Keratinocyte (primary cell): ENCODE data around the gene ZBTB20. TPM values are rescaled to one million over a fixed set of nuclear protein-coding genes. Genes with fewer than 3 reads are reported as not detected.

Experiments used
- DNase-seq: peaks from one replicate; pipeline ENCODE4 v3.0.0-alpha.2; 2011; ENCODE audit warnings: low read depth, missing footprints, low spot score
- FAIRE-seq: peaks from 2 replicates; lab custom pipeline; 2011; peaks lifted over from hg19 to GRCh38; lab: Jason Lieb, UNC
- H2AFZ ChIP-seq: 2 replicates; pipeline ENCODE4 v1.6.0; 2012; ENCODE audit warnings: low read length, control low read depth, inconsistent platforms; ENCODE audit not compliant: control insufficient read depth
- H3K27ac ChIP-seq: 2 replicates; pipeline ENCODE4 v1.5.1; 2011; ENCODE audit warnings: low read length; ENCODE audit not compliant: control insufficient read depth, insufficient read depth
- H3K27me3 ChIP-seq: 3 replicates; pipeline ENCODE4 v1.6.0; 2011; ENCODE audit warnings: low read length; ENCODE audit not compliant: control insufficient read depth, insufficient read depth; ENCODE audit errors: extremely low read depth
- H3K36me3 ChIP-seq, 2 experiments: 2 replicates in 1 of 2; 3 replicates in 1 of 2; pipeline ENCODE4 v1.5.1; 2011; ENCODE audit warnings: low read length in 2 of 2, mild to moderate bottlenecking in 1 of 2; ENCODE audit not compliant: control insufficient read depth in 2 of 2, insufficient read depth in 2 of 2; ENCODE audit errors: extremely low read depth in 1 of 2
- H3K4me1 ChIP-seq: 3 replicates; pipeline ENCODE4 v1.5.1; 2011; ENCODE audit warnings: low read length; ENCODE audit not compliant: control insufficient read depth, insufficient read depth; ENCODE audit errors: extremely low read depth
- H3K4me2 ChIP-seq: 3 replicates; pipeline ENCODE4 v1.6.0; 2011; ENCODE audit warnings: low read depth, low read length; ENCODE audit not compliant: control insufficient read depth, insufficient read depth; ENCODE audit errors: extremely low read depth
- H3K4me3 ChIP-seq, 3 experiments: fragments of 200-600 bp in 1 of 3; sonication (generic) in 1 of 3; 2 replicates in 2 of 3; 3 replicates in 1 of 3; pipeline ENCODE4 v1.5.1; 2011 to 2016; ENCODE audit warnings: low read length in 3 of 3, mild to moderate bottlenecking in 3 of 3, control low read depth in 2 of 3, inconsistent platforms in 1 of 3, low read depth in 1 of 3, mixed read lengths in 1 of 3, mixed run types in 1 of 3, moderate library complexity in 1 of 3; ENCODE audit not compliant: control insufficient read depth in 2 of 3, insufficient read depth in 2 of 3; ENCODE audit errors: extremely low read depth in 1 of 3
- H3K79me2 ChIP-seq: 2 replicates; pipeline ENCODE4 v1.6.0; 2012; ENCODE audit warnings: low read length; ENCODE audit not compliant: control insufficient read depth, insufficient read depth
- H3K9ac ChIP-seq: 3 replicates; pipeline ENCODE4 v1.6.0; 2011; ENCODE audit warnings: low read length; ENCODE audit not compliant: control insufficient read depth, insufficient read depth; ENCODE audit errors: extremely low read depth
- H3K9me1 ChIP-seq: 3 replicates; pipeline ENCODE4 v1.6.0; 2011; ENCODE audit warnings: low read length; ENCODE audit not compliant: control insufficient read depth, insufficient read depth; ENCODE audit errors: extremely low read depth
- H3K9me3 ChIP-seq: 2 replicates; pipeline ENCODE4 v1.5.1; 2012; ENCODE audit warnings: low read depth, low read length; ENCODE audit not compliant: control insufficient read depth
- H4K20me1 ChIP-seq: 3 replicates; pipeline ENCODE4 v1.6.0; 2011; ENCODE audit warnings: low read length; ENCODE audit not compliant: control insufficient read depth, insufficient read depth; ENCODE audit errors: extremely low read depth
- EZH2 ChIP-seq: IDR thresholded peaks from one replicate; pipeline ENCODE4 v1.6.1; 2012; ENCODE audit warnings: inconsistent platforms, mild to moderate bottlenecking, low read length, moderate library complexity
- dilution Hi-C: fragments of 300-500 bp; cut with MboI; formaldehyde crosslinking; loops from one replicate; pipeline ENCODE4 v1.7.0; 2020; ENCODE audit warnings: low sequenced_read_pairs; ENCODE audit not compliant: extremely low pct_ligation_motif_present
- polyA plus RNA-seq, 5 experiments: library from polyadenylated mRNA; depleted of rRNA in 3 of 5; stranded (reverse) in 3 of 5; stranded (forward) in 1 of 5; unstranded in 1 of 5; fragments of >200 nt; gene quantifications; 1 replicate in 1 of 5; 2 replicates in 3 of 5; 3 replicates in 1 of 5; pipeline versions ENCODE4 v1.2.1 to v1.2.3, GENCODE V29; 2011 to 2012; ENCODE audit warnings: missing spikeins in 2 of 5, low read depth in 1 of 5, low replicate concordance in 1 of 5
- TF ChIP-seq, protein P1 (sequence below), 3 experiments: IDR thresholded peaks in 1 of 3; conservative IDR thresholded peaks in 1 of 3; optimal IDR thresholded peaks in 1 of 3; 2 replicates in 2 of 3; 3 replicates in 1 of 3; pipeline versions ENCODE3 to v1.5.1; 2011; ENCODE audit warnings: low read length in 3 of 3, mild to moderate bottlenecking in 3 of 3, moderate library complexity in 2 of 3, control low read depth in 1 of 3, inconsistent platforms in 1 of 3; ENCODE audit not compliant: insufficient read depth in 2 of 3; ENCODE audit errors: extremely low read depth in 1 of 3

ZBTB20 gene
- polyA plus RNA-seq, 1 donor (not counting 4 experiments of a cell fraction or from before 2014, with no cell fraction given): 0.52 TPM

DNA sequence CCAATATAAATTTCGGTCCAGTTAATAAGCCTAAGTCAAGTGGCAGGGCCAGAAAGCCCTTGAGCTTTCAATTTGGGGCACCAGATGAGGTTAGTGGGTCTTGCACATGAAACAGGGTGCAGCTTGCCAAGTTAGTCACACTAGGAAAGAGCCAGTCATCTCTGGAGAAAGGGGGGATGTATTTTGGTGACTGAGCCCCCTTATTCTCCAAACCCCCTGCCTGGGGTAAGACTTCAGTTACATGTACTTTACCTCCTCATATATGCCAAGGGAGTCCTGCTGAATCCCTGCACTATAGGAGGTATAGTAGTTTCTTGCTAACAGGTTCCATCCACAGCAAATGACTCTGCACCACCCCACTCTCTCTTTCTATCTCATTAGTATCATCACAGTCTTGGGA, 790.6 kb downstream of the ZBTB20 start:
- H2AFZ ChIP-seq: no peak overlapping the region
- no peaks in the 10 kb centered on the region for H3K27me3 ChIP-seq
- no peak for TF ChIP-seq EZH2
- TF ChIP-seq, protein P1, sequence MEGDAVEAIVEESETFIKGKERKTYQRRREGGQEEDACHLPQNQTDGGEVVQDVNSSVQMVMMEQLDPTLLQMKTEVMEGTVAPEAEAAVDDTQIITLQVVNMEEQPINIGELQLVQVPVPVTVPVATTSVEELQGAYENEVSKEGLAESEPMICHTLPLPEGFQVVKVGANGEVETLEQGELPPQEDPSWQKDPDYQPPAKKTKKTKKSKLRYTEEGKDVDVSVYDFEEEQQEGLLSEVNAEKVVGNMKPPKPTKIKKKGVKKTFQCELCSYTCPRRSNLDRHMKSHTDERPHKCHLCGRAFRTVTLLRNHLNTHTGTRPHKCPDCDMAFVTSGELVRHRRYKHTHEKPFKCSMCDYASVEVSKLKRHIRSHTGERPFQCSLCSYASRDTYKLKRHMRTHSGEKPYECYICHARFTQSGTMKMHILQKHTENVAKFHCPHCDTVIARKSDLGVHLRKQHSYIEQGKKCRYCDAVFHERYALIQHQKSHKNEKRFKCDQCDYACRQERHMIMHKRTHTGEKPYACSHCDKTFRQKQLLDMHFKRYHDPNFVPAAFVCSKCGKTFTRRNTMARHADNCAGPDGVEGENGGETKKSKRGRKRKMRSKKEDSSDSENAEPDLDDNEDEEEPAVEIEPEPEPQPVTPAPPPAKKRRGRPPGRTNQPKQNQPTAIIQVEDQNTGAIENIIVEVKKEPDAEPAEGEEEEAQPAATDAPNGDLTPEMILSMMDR (optimal IDR thresholded peaks at IDR 0.05 in 1 of 3, IDR thresholded peaks at IDR 0.05 in 1 of 3, conservative IDR thresholded peaks at IDR 0.05 in 1 of 3; ENCODE audit: extremely low read depth in 1 of 3, insufficient read depth in 2 of 3, low read length in 3 of 3): no peak
- H3K9me3 ChIP-seq: no peaks in the 10 kb centered on the region
- no peak overlapping the region for H3K9ac ChIP-seq
- no peaks in the 10 kb centered on the region for H3K36me3 ChIP-seq
- H3K27ac ChIP-seq: no peak overlapping the region
- H3K4me3 ChIP-seq: no peak overlapping the region
- dilution Hi-C loops: no loop called here
- H3K4me1 ChIP-seq: no peaks in the 10 kb centered on the region
- no peaks in the 10 kb centered on the region for H3K9me1 ChIP-seq
- FAIRE-seq: no peak
- H4K20me1 ChIP-seq: no peaks in the 10 kb centered on the region
- H3K4me2 ChIP-seq: no peak overlapping the region
- DNase-seq: no peak
- H3K79me2 ChIP-seq: no peaks in the 10 kb centered on the region

DNA sequence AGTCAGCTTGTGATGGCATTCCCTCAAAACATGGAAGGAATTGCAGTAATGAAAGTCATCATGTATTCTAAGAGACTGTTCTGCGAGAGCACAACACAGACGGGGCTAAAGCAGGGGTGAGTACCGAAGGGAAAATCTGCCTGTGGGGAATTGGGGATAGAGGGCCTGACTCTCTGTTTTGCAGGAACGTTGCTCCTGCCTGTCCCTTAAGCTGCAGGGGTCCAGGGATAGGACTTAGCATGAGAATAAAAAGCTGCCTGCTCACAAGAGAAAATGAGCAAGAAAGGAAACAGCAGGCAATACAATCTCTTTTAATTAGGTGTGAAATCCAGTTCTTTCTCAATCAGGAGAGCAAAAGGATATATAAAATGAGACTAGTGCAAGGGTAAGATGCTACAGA, 791.0 kb downstream of the ZBTB20 start:
- H3K27ac ChIP-seq: no peak overlapping the region
- no peak overlapping the region for H2AFZ ChIP-seq
- no peaks in the 10 kb centered on the region for H4K20me1 ChIP-seq
- no peaks in the 10 kb centered on the region for H3K79me2 ChIP-seq
- no peaks in the 10 kb centered on the region for H3K9me3 ChIP-seq
- no peak for DNase-seq
- no peak for TF ChIP-seq EZH2
- H3K4me3 ChIP-seq: no peak overlapping the region
- dilution Hi-C loops: no loop called here
- no peak overlapping the region for H3K9ac ChIP-seq
- FAIRE-seq: no peak
- no peaks in the 10 kb centered on the region for H3K4me1 ChIP-seq
- no peaks in the 10 kb centered on the region for H3K9me1 ChIP-seq
- H3K36me3 ChIP-seq: no peaks in the 10 kb centered on the region
- H3K4me2 ChIP-seq: no peak overlapping the region
- H3K27me3 ChIP-seq: no peaks in the 10 kb centered on the region

DNA sequence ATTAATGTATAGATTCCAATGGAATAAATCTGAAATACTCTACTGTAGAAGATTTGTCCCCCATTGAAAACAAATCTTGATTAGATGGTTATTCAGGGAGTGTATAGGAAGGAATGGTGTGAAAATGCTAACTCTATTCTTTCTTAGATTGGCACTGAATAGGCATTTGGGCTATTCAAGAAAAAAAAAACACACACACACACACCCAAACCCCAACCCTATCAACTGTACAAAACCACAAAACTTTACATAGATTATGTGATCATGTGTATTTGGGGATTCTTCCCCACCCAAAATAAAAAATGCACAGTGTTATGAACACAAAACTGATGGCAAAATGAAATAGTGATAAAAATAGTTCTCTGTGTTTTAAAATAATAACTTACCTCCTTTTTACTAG, 791.4 kb downstream of the ZBTB20 start:
- no peak for FAIRE-seq
- Histone ChIP-seq H2AFZ (no peak overlapping the region), H3K9me3 (no peaks in the 10 kb centered on the region)

More for the DNA sequence above, 791.4 kb downstream of the ZBTB20 start:
- Histone ChIP-seq H3K9ac (no peak overlapping the region), H3K4me3 (no peak overlapping the region), H3K4me1 (no peaks in the 10 kb centered on the region), H3K27me3 (no peaks in the 10 kb centered on the region), H3K4me2 (no peak overlapping the region), H3K27ac (no peak overlapping the region), H4K20me1 (no peaks in the 10 kb centered on the region), H3K79me2 (no peaks in the 10 kb centered on the region), H3K9me1 (no peaks in the 10 kb centered on the region), H3K36me3 (no peaks in the 10 kb centered on the region)
- no peak for DNase-seq
- dilution Hi-C loops: no loop called here
- no peak for TF ChIP-seq EZH2
- TF ChIP-seq, protein P1 (optimal IDR thresholded peaks at IDR 0.05 in 1 of 3, IDR thresholded peaks at IDR 0.05 in 1 of 3, conservative IDR thresholded peaks at IDR 0.05 in 1 of 3; ENCODE audit: extremely low read depth in 1 of 3, insufficient read depth in 2 of 3, low read length in 3 of 3): no peak
